ENCODE results near the gene ACACA.

ACACA gene

GRCh38 chr17:37429039-37429438 lies 22.4 kb upstream of the ACACA start:
- Histone ChIP-seq H3K9me3 (ENCODE audit: insufficient read depth, low read depth, low read length) (no peaks in the 10 kb centered on the region), H3F3A (ENCODE audit: low read depth) (no peaks in the 10 kb centered on the region), H3K79me2 (ENCODE audit: insufficient read depth, low read length) (no peaks in the 10 kb centered on the region), H3K9ac (ENCODE audit: low read depth, low read length, poor library complexity, severe bottlenecking) (no peak overlapping the region), H2AFZ (ENCODE audit: low read length) (no peak overlapping the region), H3K4me2 (ENCODE audit: low read depth, low read length, poor library complexity, severe bottlenecking) (no peak overlapping the region), H4K20me1 (ENCODE audit: insufficient read depth, low read length, poor library complexity, severe bottlenecking) (no peaks in the 10 kb centered on the region), H3K27me3 (ENCODE audit: insufficient read depth, low read length, poor library complexity, severe bottlenecking) (no peaks in the 10 kb centered on the region), H3K9me2 (replicated peaks; ENCODE audit: low read depth, low read length) (no peaks in the 10 kb centered on the region), H3K4me3 (ENCODE audit: low read length, poor library complexity, severe bottlenecking) (no peak overlapping the region), H3K4me1 (ENCODE audit: insufficient read depth, low read length, poor library complexity, severe bottlenecking) (no peaks in the 10 kb centered on the region), H3K36me3 (ENCODE audit: insufficient read depth, low read length) (peaks cover 58% of the 10 kb centered on the region)
- no peak for TF ChIP-seq EZH2phosphoT487 (IDR thresholded peaks at IDR 0.05; ENCODE audit: borderline replicate concordance)
- no peak for TF ChIP-seq CTCF (conservative IDR thresholded peaks at IDR 0.05; ENCODE audit: low read length)

GRCh38 chr17:37425268-37425667 lies 18.6 kb upstream of the ACACA start:
- Histone ChIP-seq H3K79me2 (ENCODE audit: insufficient read depth, low read length) (no peaks in the 10 kb centered on the region), H3K9ac (ENCODE audit: low read depth, low read length, poor library complexity, severe bottlenecking) (no peak overlapping the region), H3K4me2 (ENCODE audit: low read depth, low read length, poor library complexity, severe bottlenecking) (no peak overlapping the region), H4K20me1 (ENCODE audit: insufficient read depth, low read length, poor library complexity, severe bottlenecking) (no peaks in the 10 kb centered on the region), H3K9me2 (replicated peaks; ENCODE audit: low read depth, low read length) (no peaks in the 10 kb centered on the region), H2AFZ (ENCODE audit: low read length) (no peak overlapping the region), H3K36me3 (ENCODE audit: insufficient read depth, low read length) (peaks cover 63% of the 10 kb centered on the region), H3F3A (ENCODE audit: low read depth) (no peaks in the 10 kb centered on the region), H3K4me1 (ENCODE audit: insufficient read depth, low read length, poor library complexity, severe bottlenecking) (no peaks in the 10 kb centered on the region), H3K27me3 (ENCODE audit: insufficient read depth, low read length, poor library complexity, severe bottlenecking) (no peaks in the 10 kb centered on the region), H3K4me3 (ENCODE audit: low read length, poor library complexity, severe bottlenecking) (no peak overlapping the region), H3K9me3 (ENCODE audit: insufficient read depth, low read depth, low read length) (no peaks in the 10 kb centered on the region)
- TF ChIP-seq CTCF (conservative IDR thresholded peaks at IDR 0.05; ENCODE audit: low read length): no peak
- no peak for TF ChIP-seq EZH2phosphoT487 (IDR thresholded peaks at IDR 0.05; ENCODE audit: borderline replicate concordance)

GRCh38 chr17:37422971-37423625 lies 16.5 kb upstream of the ACACA start:
- H3K4me2 ChIP-seq (ENCODE audit: low read depth, low read length, poor library complexity, severe bottlenecking): no peak overlapping the region
- H4K20me1 ChIP-seq (ENCODE audit: insufficient read depth, low read length, poor library complexity, severe bottlenecking): no peaks in the 10 kb centered on the region
- no peak overlapping the region for H3K4me3 ChIP-seq (ENCODE audit: low read length, poor library complexity, severe bottlenecking)
- TF ChIP-seq CTCF (conservative IDR thresholded peaks at IDR 0.05; ENCODE audit: low read length) (no peak), EZH2phosphoT487 (IDR thresholded peaks at IDR 0.05; ENCODE audit: borderline replicate concordance) (no peak)
- H3K27me3 ChIP-seq (ENCODE audit: insufficient read depth, low read length, poor library complexity, severe bottlenecking): no peaks in the 10 kb centered on the region
- H2AFZ ChIP-seq (ENCODE audit: low read length): no peak overlapping the region
- H3K79me2 ChIP-seq (ENCODE audit: insufficient read depth, low read length): no peaks in the 10 kb centered on the region
- H3K9me3 ChIP-seq (ENCODE audit: insufficient read depth, low read depth, low read length): no peaks in the 10 kb centered on the region
- H3K9ac ChIP-seq (ENCODE audit: low read depth, low read length, poor library complexity, severe bottlenecking): no peak overlapping the region
- H3K4me1 ChIP-seq (ENCODE audit: insufficient read depth, low read length, poor library complexity, severe bottlenecking): no peaks in the 10 kb centered on the region
- H3K9me2 ChIP-seq (replicated peaks; ENCODE audit: low read depth, low read length): no peaks in the 10 kb centered on the region
- peaks cover 50% of the 10 kb centered on the region for H3K36me3 ChIP-seq (ENCODE audit: insufficient read depth, low read length)
- H3F3A ChIP-seq (ENCODE audit: low read depth): no peaks in the 10 kb centered on the region

Data from Loucy (cell line).